H9 (cell line): ENCODE data around the gene PCID2. TPM values are rescaled to one million over a fixed set of nuclear protein-coding genes. Genes with fewer than 3 reads are reported as not detected.

Source experiments
- DNase-seq: peaks from one replicate; pipeline ENCODE4 v3.0.0-alpha.2; 2017
- H2AFZ ChIP-seq: one replicate; pipeline ENCODE4 v1.6.1; 2013; ENCODE audit warnings: mild to moderate bottlenecking, low read length, control low read depth, moderate library complexity
- H2AK5ac ChIP-seq: 2 replicates; pipeline ENCODE4 v1.6.1; 2013; ENCODE audit warnings: low read length, control low read depth, mixed read lengths; ENCODE audit not compliant: insufficient read length
- H2BK120ac ChIP-seq: one replicate; pipeline ENCODE4 v1.6.1; 2013; ENCODE audit warnings: low read depth, mild to moderate bottlenecking, low read length, control low read depth, inconsistent platforms; ENCODE audit not compliant: poor library complexity, severe bottlenecking
- H2BK12ac ChIP-seq: 2 replicates; pipeline ENCODE4 v1.6.1; 2013; ENCODE audit warnings: low read length, control low read depth, mixed read lengths, low read depth; ENCODE audit not compliant: insufficient read length
- H2BK15ac ChIP-seq: 2 replicates; pipeline ENCODE4 v1.6.1; 2013; ENCODE audit warnings: low read depth, low read length, control low read depth
- H2BK20ac ChIP-seq: one replicate; pipeline ENCODE4 v1.6.1; 2013; ENCODE audit warnings: low read depth, mild to moderate bottlenecking, low read length, control low read depth, inconsistent platforms; ENCODE audit not compliant: poor library complexity, severe bottlenecking
- H2BK5ac ChIP-seq: 2 replicates; pipeline ENCODE4 v1.6.1; 2013; ENCODE audit warnings: low read length, control low read depth, mixed read lengths; ENCODE audit not compliant: insufficient read length
- H3K14ac ChIP-seq: 2 replicates; pipeline ENCODE4 v1.6.1; 2013; ENCODE audit warnings: low read length, control low read depth; ENCODE audit not compliant: insufficient read depth
- H3K18ac ChIP-seq: 2 replicates; pipeline ENCODE4 v1.6.1; 2013; ENCODE audit warnings: low read depth, mild to moderate bottlenecking, mixed read lengths, low read length, control low read depth; ENCODE audit not compliant: insufficient read length
- H3K23ac ChIP-seq: 2 replicates; pipeline ENCODE4 v1.6.1; 2013; ENCODE audit warnings: low read length, control low read depth, mixed read lengths, low read depth; ENCODE audit not compliant: insufficient read length
- H3K23me2 ChIP-seq: 2 replicates; pipeline ENCODE4 v1.6.1; 2013; ENCODE audit warnings: low read depth, mild to moderate bottlenecking, mixed read lengths, low read length, control low read depth; ENCODE audit not compliant: insufficient read length, poor library complexity, severe bottlenecking
- H3K27ac ChIP-seq: 2 replicates; pipeline ENCODE4 v1.5.1; 2013; ENCODE audit warnings: low read length, control low read depth, mixed read lengths, low read depth; ENCODE audit not compliant: insufficient read length
- H3K27me3 ChIP-seq: 2 replicates; pipeline ENCODE4 v1.6.1; 2013; ENCODE audit warnings: low read length, control low read depth, inconsistent platforms; ENCODE audit not compliant: insufficient read depth
- H3K4ac ChIP-seq: 2 replicates; pipeline ENCODE4 v1.6.1; 2013; ENCODE audit warnings: low read depth, mild to moderate bottlenecking, control low read depth, inconsistent platforms, low read length, moderate library complexity
- H3K4me1 ChIP-seq: 2 replicates; pipeline ENCODE4 v1.6.1; 2013; ENCODE audit warnings: low read length, control low read depth, inconsistent platforms; ENCODE audit not compliant: insufficient read depth
- H3K4me2 ChIP-seq: 2 replicates; pipeline ENCODE4 v1.6.1; 2013; ENCODE audit warnings: low read length, control low read depth, mixed read lengths; ENCODE audit not compliant: insufficient read length, insufficient read depth
- H3K56ac ChIP-seq: 2 replicates; pipeline ENCODE4 v1.6.1; 2013; ENCODE audit warnings: low read depth, mild to moderate bottlenecking, mixed read lengths, low read length, control low read depth; ENCODE audit not compliant: insufficient read length
- H3K79me1 ChIP-seq: 2 replicates; pipeline ENCODE4 v1.6.1; 2013; ENCODE audit warnings: low read depth, mild to moderate bottlenecking, moderate library complexity, low read length, control low read depth, inconsistent platforms; ENCODE audit not compliant: insufficient read depth, poor library complexity, severe bottlenecking
- H3K79me2 ChIP-seq: 2 replicates; pipeline ENCODE4 v1.6.1; 2013; ENCODE audit warnings: low read length, control low read depth, inconsistent platforms; ENCODE audit not compliant: insufficient read depth
- H3K9ac ChIP-seq: 2 replicates; pipeline ENCODE4 v1.6.1; 2013; ENCODE audit warnings: low read length, control low read depth, mixed read lengths; ENCODE audit not compliant: insufficient read length; ENCODE audit errors: extremely low read depth
- H3K9me3 ChIP-seq: one replicate; pipeline ENCODE4 v1.6.1; 2013; ENCODE audit warnings: low read depth, low read length, inconsistent platforms; ENCODE audit not compliant: control insufficient read depth
- H3T11ph ChIP-seq: one replicate; pipeline ENCODE4 v1.6.1; 2013; ENCODE audit warnings: mild to moderate bottlenecking, low read length, control low read depth, inconsistent platforms
- H4K20me1 ChIP-seq: one replicate; pipeline ENCODE4 v1.6.1; 2013; ENCODE audit not compliant: control insufficient read depth, insufficient read length, insufficient read depth
- H4K5ac ChIP-seq: 2 replicates; pipeline ENCODE4 v1.6.1; 2013; ENCODE audit warnings: low read depth, mild to moderate bottlenecking, mixed read lengths, low read length, control low read depth; ENCODE audit not compliant: insufficient read length
- H4K8ac ChIP-seq: replicated peaks from 2 replicates; pipeline ENCODE4 v1.6.1; 2013; ENCODE audit warnings: low read length, control low read depth, mixed read lengths, low read depth; ENCODE audit not compliant: insufficient read length
- H4K91ac ChIP-seq: 2 replicates; pipeline ENCODE4 v1.6.1; 2013; ENCODE audit warnings: low read depth, mild to moderate bottlenecking, moderate library complexity, mixed read lengths, low read length, control low read depth; ENCODE audit not compliant: insufficient read length
- H3K27ac Mint-ChIP-seq, 3 experiments: 2 replicates in 2 of 3; 3 replicates in 1 of 3; pipeline ENCODE4 v1.8.0; 2020 to 2021; ENCODE audit warnings: mixed read lengths in 3 of 3, mild to moderate bottlenecking in 1 of 3, moderate library complexity in 1 of 3
- H3K27me3 Mint-ChIP-seq: 2 replicates; pipeline ENCODE4 v1.8.0; 2021; ENCODE audit warnings: low read depth, mild to moderate bottlenecking, moderate library complexity, mixed read lengths
- H3K36me3 Mint-ChIP-seq, 3 experiments: 2 replicates in 2 of 3; 3 replicates in 1 of 3; pipeline ENCODE4 v1.8.0; 2020 to 2021; ENCODE audit warnings: low read depth in 3 of 3, mixed read lengths in 3 of 3; ENCODE audit not compliant: insufficient read depth in 1 of 3
- H3K4me1 Mint-ChIP-seq, 2 experiments: 2 replicates each; pipeline ENCODE4 v1.8.0; 2020; ENCODE audit warnings: mixed read lengths in 2 of 2
- H3K4me3 Mint-ChIP-seq, 2 experiments: 2 replicates in 1 of 2; 3 replicates in 1 of 2; pipeline ENCODE4 v1.8.0; 2020 to 2021; ENCODE audit warnings: mild to moderate bottlenecking in 2 of 2, mixed read lengths in 2 of 2, moderate library complexity in 1 of 2
- H3K9me3 Mint-ChIP-seq, 2 experiments: 2 replicates in 1 of 2; 3 replicates in 1 of 2; pipeline ENCODE4 v1.8.0; 2020; ENCODE audit warnings: mild to moderate bottlenecking in 2 of 2, mixed read lengths in 2 of 2, moderate library complexity in 1 of 2
- CTCF ChIP-seq: fragments of 200-600 bp; sonication (generic); conservative IDR thresholded peaks from 3 replicates; pipeline ENCODE4 v1.8.0; 2021; ENCODE audit warnings: antibody characterized with exemption, mild to moderate bottlenecking
- WGBS: extraction: QIAGEN DNeasy Blood & Tissue Kit; methylation state at CpG from one replicate; pipeline ENCODE4 v1.1.7; 2013; ENCODE audit warnings: missing lambda C conversion rate, low lambda C conversion rate, mixed read lengths; ENCODE audit not compliant: insufficient read length; ENCODE audit errors: extremely low coverage; 5-methylcytosine and 5-hydroxymethylcytosine counted together
- total RNA-seq: library from RNA; stranded (reverse); gene quantifications from 2 replicates; pipeline ENCODE4 v1.2.1, GENCODE V29; 2021

PCID2 gene
- total RNA-seq, 1 experiment from 2014 or later: 66.0 TPM

GRCh38 chr13:113219256-113219940 is 10.9 kb upstream of the PCID2 start:
- Histone ChIP-seq H4K91ac (no peak overlapping the region), H3K56ac (no peak overlapping the region), H2BK15ac (no peak overlapping the region), H3K27me3 (no peaks in the 10 kb centered on the region), H3K79me2 (peaks cover 47% of the 10 kb centered on the region), H3K4me2 (no peak overlapping the region), H2BK120ac (no peak overlapping the region), H3K23me2 (no peaks in the 10 kb centered on the region), H2AFZ (no peak overlapping the region), H4K5ac (no peak overlapping the region), H3K9ac (no peak overlapping the region), H3K18ac (no peak overlapping the region), H3K79me1 (peaks cover 4% of the 10 kb centered on the region), H3K14ac (no peak overlapping the region), H3T11ph (no peak overlapping the region), H3K9me3 (no peaks in the 10 kb centered on the region), H2BK20ac (no peak overlapping the region), H4K20me1 (no peaks in the 10 kb centered on the region), H3K4ac (no peak overlapping the region), H2BK5ac (no peak overlapping the region), H3K23ac (no peak overlapping the region), H4K8ac (no peak overlapping the region), H2BK12ac (no peak overlapping the region), H3K4me1 (peaks cover 5% of the 10 kb centered on the region; the same call in 1 of the 2 replicates), H3K27ac (no peak overlapping the region), H2AK5ac (no peak overlapping the region)
- no CpG with 5 or more reads among the region's 14 CpGs for WGBS
- Mint-ChIP-seq H3K36me3 (peaks cover 29 to 52% (median 44%) of the 10 kb centered on the region in 3 experiments), H3K27ac (peak overlapping the region in 2 of 3 experiments; percentile 41 to 83; a peak in 4 of 7 replicates), H3K27me3 (no peaks in the 10 kb centered on the region), H3K4me1 (no peaks in the 10 kb centered on the region), H3K4me3 (no peak overlapping the region), H3K9me3 (no peaks in the 10 kb centered on the region)
- no peak for TF ChIP-seq CTCF
- DNase-seq: no peak
